ENCODE measurements around the gene CRYBB1.

Gene CRYBB1

GRCh38 chr22:26621663-26622062 is 3.8 kb upstream of the CRYBB1 start, which contains the start of gene CRYBA4:
CRYBA4 (plus strand) TSS chr22:26621963; CDS start chr22:26622597, 634 bp downstream.
- Histone ChIP-seq H3K9me3 (ENCODE audit: insufficient read depth, low read length, severe bottlenecking) (no peaks in the 10 kb centered on the region), H3K36me3 (ENCODE audit: insufficient read depth, low read length) (no peaks in the 10 kb centered on the region), H3K79me2 (ENCODE audit: insufficient read depth, low read length) (no peaks in the 10 kb centered on the region), H3K9ac (ENCODE audit: low read depth, low read length) (no peak within 1 kb of the TSS), H2AFZ (ENCODE audit: low read depth, low read length) (no peak within 1 kb of the TSS), H3K27ac (ENCODE audit: low read length) (no peak within 1 kb of the TSS), H3K27me3 (ENCODE audit: insufficient read depth, low read length, poor library complexity) (no peaks in the 10 kb centered on the region), H3K4me3 (ENCODE audit: low read depth in 1 of 2, low read length in 2 of 2) (no peak within 1 kb of the TSS), H3K4me1 (ENCODE audit: insufficient read depth, low read length) (no peaks in the 10 kb centered on the region), H3K4me2 (ENCODE audit: insufficient read depth, low read length) (no peak within 1 kb of the TSS), H4K20me1 (ENCODE audit: insufficient read depth, low read length) (no peaks in the 10 kb centered on the region)
- TF ChIP-seq CTCF (IDR thresholded peaks at IDR 0.05; ENCODE audit: borderline replicate concordance, extremely low read depth, low read length, poor library complexity, severe bottlenecking) = no peak
- no peak for TF ChIP-seq EZH2 (IDR thresholded peaks at IDR 0.05; ENCODE audit: borderline replicate concordance, low read depth, low read length, severe bottlenecking)
- no peak for DNase-seq
- no peak for ATAC-seq (ENCODE audit: insufficient read depth, low read depth)

GRCh38 chr22:26620197-26620596 is 2.4 kb upstream of the CRYBB1 start:
- H3K27ac ChIP-seq (ENCODE audit: low read length) = no peak overlapping the region
- no peak overlapping the region for H3K9ac ChIP-seq (ENCODE audit: low read depth, low read length)
- H3K27me3 ChIP-seq (ENCODE audit: insufficient read depth, low read length, poor library complexity) = no peaks in the 10 kb centered on the region
- H3K4me2 ChIP-seq (ENCODE audit: insufficient read depth, low read length) = no peak overlapping the region
- no peaks in the 10 kb centered on the region for H3K79me2 ChIP-seq (ENCODE audit: insufficient read depth, low read length)
- no peaks in the 10 kb centered on the region for H4K20me1 ChIP-seq (ENCODE audit: insufficient read depth, low read length)
- no peaks in the 10 kb centered on the region for H3K4me1 ChIP-seq (ENCODE audit: insufficient read depth, low read length)
- H3K4me3 ChIP-seq (ENCODE audit: low read depth in 1 of 2, low read length in 2 of 2) = no peak overlapping the region
- ATAC-seq (ENCODE audit: insufficient read depth, low read depth) (no peak), DNase-seq (no peak)
- H2AFZ ChIP-seq (ENCODE audit: low read depth, low read length) = no peak overlapping the region
- no peaks in the 10 kb centered on the region for H3K9me3 ChIP-seq (ENCODE audit: insufficient read depth, low read length, severe bottlenecking)
- H3K36me3 ChIP-seq (ENCODE audit: insufficient read depth, low read length) = no peaks in the 10 kb centered on the region
- TF ChIP-seq EZH2 (IDR thresholded peaks at IDR 0.05; ENCODE audit: borderline replicate concordance, low read depth, low read length, severe bottlenecking) (no peak), CTCF (IDR thresholded peaks at IDR 0.05; ENCODE audit: borderline replicate concordance, extremely low read depth, low read length, poor library complexity, severe bottlenecking) (no peak)

GRCh38 chr22:26619510-26619909 is 1.7 kb upstream of the CRYBB1 start:
- Histone ChIP-seq H3K79me2 (ENCODE audit: insufficient read depth, low read length) (no peaks in the 10 kb centered on the region), H2AFZ (ENCODE audit: low read depth, low read length) (no peak overlapping the region), H3K27ac (ENCODE audit: low read length) (no peak overlapping the region), H3K36me3 (ENCODE audit: insufficient read depth, low read length) (no peaks in the 10 kb centered on the region), H3K9me3 (ENCODE audit: insufficient read depth, low read length, severe bottlenecking) (no peaks in the 10 kb centered on the region), H3K4me3 (ENCODE audit: low read depth in 1 of 2, low read length in 2 of 2) (no peak overlapping the region), H4K20me1 (ENCODE audit: insufficient read depth, low read length) (no peaks in the 10 kb centered on the region), H3K4me1 (ENCODE audit: insufficient read depth, low read length) (no peaks in the 10 kb centered on the region), H3K4me2 (ENCODE audit: insufficient read depth, low read length) (no peak overlapping the region), H3K9ac (ENCODE audit: low read depth, low read length) (no peak overlapping the region), H3K27me3 (ENCODE audit: insufficient read depth, low read length, poor library complexity) (no peaks in the 10 kb centered on the region)
- ATAC-seq (ENCODE audit: insufficient read depth, low read depth) (no peak), DNase-seq (no peak)
- TF ChIP-seq EZH2 (IDR thresholded peaks at IDR 0.05; ENCODE audit: borderline replicate concordance, low read depth, low read length, severe bottlenecking) = no peak
- TF ChIP-seq CTCF (IDR thresholded peaks at IDR 0.05; ENCODE audit: borderline replicate concordance, extremely low read depth, low read length, poor library complexity, severe bottlenecking) = no peak

- Histone ChIP-seq H3K9me3 (ENCODE audit: insufficient read depth, low read length, severe bottlenecking) (no peaks in the 10 kb centered on the region), H4K20me1 (ENCODE audit: insufficient read depth, low read length) (no peaks in the 10 kb centered on the region), H3K4me1 (ENCODE audit: insufficient read depth, low read length) (no peaks in the 10 kb centered on the region), H3K27ac (ENCODE audit: low read length) (no peak overlapping the region), H3K4me2 (ENCODE audit: insufficient read depth, low read length) (no peak overlapping the region), H3K36me3 (ENCODE audit: insufficient read depth, low read length) (no peaks in the 10 kb centered on the region), H3K79me2 (ENCODE audit: insufficient read depth, low read length) (no peaks in the 10 kb centered on the region), H3K27me3 (ENCODE audit: insufficient read depth, low read length, poor library complexity) (no peaks in the 10 kb centered on the region), H3K4me3 (ENCODE audit: low read depth in 1 of 2, low read length in 2 of 2) (no peak overlapping the region), H3K9ac (ENCODE audit: low read depth, low read length) (no peak overlapping the region), H2AFZ (ENCODE audit: low read depth, low read length) (no peak overlapping the region)
- DNase-seq (no peak), ATAC-seq (ENCODE audit: insufficient read depth, low read depth) (no peak)
- no peak for TF ChIP-seq EZH2 (IDR thresholded peaks at IDR 0.05; ENCODE audit: borderline replicate concordance, low read depth, low read length, severe bottlenecking)
- no peak for TF ChIP-seq CTCF (IDR thresholded peaks at IDR 0.05; ENCODE audit: borderline replicate concordance, extremely low read depth, low read length, poor library complexity, severe bottlenecking)
These were observed 628 bp upstream of the CRYBB1 start for GRCh38 chr22:26618455-26618854.

All from DND-41 (cell line).